ENCODE results near the gene TBX4. TPM values are rescaled to one million over a fixed set of nuclear protein-coding genes. Genes with fewer than 3 reads are reported as not detected.

TBX4 gene
- total RNA-seq, 1 experiment from 2014 or later: not detected

DNA sequence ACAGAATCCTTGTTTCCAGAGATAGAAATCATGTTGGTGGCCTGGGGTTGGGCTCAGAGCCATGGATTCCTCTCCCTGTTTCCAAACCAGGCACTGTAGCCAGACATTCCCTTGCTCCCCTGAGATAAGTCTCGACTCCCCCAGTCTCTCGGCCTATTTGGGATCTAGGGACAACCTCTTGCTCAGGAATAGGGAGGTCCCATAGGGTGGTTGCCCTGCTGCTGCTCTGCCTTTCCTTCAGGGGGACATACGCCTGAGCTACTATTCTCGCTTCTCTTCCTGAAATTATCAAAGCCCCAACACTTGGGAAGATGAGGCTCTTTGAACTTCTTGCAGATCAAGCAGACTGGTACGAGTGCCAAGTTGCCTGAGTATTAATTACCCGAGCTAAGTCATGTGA is 58.0 kb downstream of the TBX4 start:
- POLR2A ChIA-PET: no interaction called here
- DNase-seq (ENCODE audit: unreplicated experiment): no peak
- intact Hi-C loops (cut with micrococcal nuclease): no loop called here
- no peaks in the 10 kb centered on the region for H3K9me3 Mint-ChIP-seq (ENCODE audit: unreplicated experiment)
- CTCF ChIA-PET: interaction anchor here (0.6 to 1.6 kb wide), 3 partner anchors 40 to 94 kb away, joined by 3 to 4 read pairs (median 3); no protein-coding TSS in a partner anchor
- H3K27me3 Mint-ChIP-seq (ENCODE audit: insufficient read depth, unreplicated experiment): no peaks in the 10 kb centered on the region
- H3K4me3 Mint-ChIP-seq (ENCODE audit: unreplicated experiment): no peak overlapping the region
- no peak overlapping the region for H3K27ac Mint-ChIP-seq (ENCODE audit: low read depth, unreplicated experiment)
- H3K36me3 Mint-ChIP-seq (ENCODE audit: insufficient read depth, unreplicated experiment): no peaks in the 10 kb centered on the region
- BruUV-seq (replicated peaks): no TSS peak
- H3K4me1 Mint-ChIP-seq (ENCODE audit: insufficient read depth, unreplicated experiment): peaks cover under 1% of the 10 kb centered on the region
- TF ChIP-seq, protein P1, sequence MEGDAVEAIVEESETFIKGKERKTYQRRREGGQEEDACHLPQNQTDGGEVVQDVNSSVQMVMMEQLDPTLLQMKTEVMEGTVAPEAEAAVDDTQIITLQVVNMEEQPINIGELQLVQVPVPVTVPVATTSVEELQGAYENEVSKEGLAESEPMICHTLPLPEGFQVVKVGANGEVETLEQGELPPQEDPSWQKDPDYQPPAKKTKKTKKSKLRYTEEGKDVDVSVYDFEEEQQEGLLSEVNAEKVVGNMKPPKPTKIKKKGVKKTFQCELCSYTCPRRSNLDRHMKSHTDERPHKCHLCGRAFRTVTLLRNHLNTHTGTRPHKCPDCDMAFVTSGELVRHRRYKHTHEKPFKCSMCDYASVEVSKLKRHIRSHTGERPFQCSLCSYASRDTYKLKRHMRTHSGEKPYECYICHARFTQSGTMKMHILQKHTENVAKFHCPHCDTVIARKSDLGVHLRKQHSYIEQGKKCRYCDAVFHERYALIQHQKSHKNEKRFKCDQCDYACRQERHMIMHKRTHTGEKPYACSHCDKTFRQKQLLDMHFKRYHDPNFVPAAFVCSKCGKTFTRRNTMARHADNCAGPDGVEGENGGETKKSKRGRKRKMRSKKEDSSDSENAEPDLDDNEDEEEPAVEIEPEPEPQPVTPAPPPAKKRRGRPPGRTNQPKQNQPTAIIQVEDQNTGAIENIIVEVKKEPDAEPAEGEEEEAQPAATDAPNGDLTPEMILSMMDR (IDR thresholded peaks at IDR 0.05; ENCODE audit: unreplicated experiment): no peak

GRCh38 chr17:61510991-61511390 is 58.8 kb downstream of the TBX4 start:
- POLR2A ChIA-PET: interaction anchor here (0.8 kb wide), 1 partner anchor 16 kb away, joined by 3 read pairs; no protein-coding TSS in a partner anchor
- Mint-ChIP-seq H3K9me3 (ENCODE audit: unreplicated experiment) (no peaks in the 10 kb centered on the region), H3K4me1 (ENCODE audit: insufficient read depth, unreplicated experiment) (no peaks in the 10 kb centered on the region), H3K36me3 (ENCODE audit: insufficient read depth, unreplicated experiment) (no peaks in the 10 kb centered on the region), H3K4me3 (ENCODE audit: unreplicated experiment) (no peak overlapping the region), H3K27ac (ENCODE audit: low read depth, unreplicated experiment) (no peak overlapping the region), H3K27me3 (ENCODE audit: insufficient read depth, unreplicated experiment) (no peaks in the 10 kb centered on the region)
- TF ChIP-seq, protein P1 (IDR thresholded peaks at IDR 0.05; ENCODE audit: unreplicated experiment): no peak
- CTCF ChIA-PET: interaction anchor here (0.6 to 1.6 kb wide), 2 partner anchors 40 to 87 kb away, joined by 3 to 4 read pairs; no protein-coding TSS in a partner anchor
- DNase-seq (ENCODE audit: unreplicated experiment): no peak
- BruUV-seq (replicated peaks): no TSS peak
- intact Hi-C loops (cut with micrococcal nuclease): no loop called here

- TF ChIP-seq, protein P1 (IDR thresholded peaks at IDR 0.05; ENCODE audit: unreplicated experiment): no peak
- no TSS peak for BruUV-seq (replicated peaks)
- no peaks in the 10 kb centered on the region for H3K27me3 Mint-ChIP-seq (ENCODE audit: insufficient read depth, unreplicated experiment)
- H3K9me3 Mint-ChIP-seq (ENCODE audit: unreplicated experiment): no peaks in the 10 kb centered on the region
- no peak for DNase-seq (ENCODE audit: unreplicated experiment)
- H3K36me3 Mint-ChIP-seq (ENCODE audit: insufficient read depth, unreplicated experiment): no peaks in the 10 kb centered on the region
- CTCF ChIA-PET: interaction anchor here (1.6 kb wide), 1 partner anchor 39 kb away, joined by 4 read pairs; no protein-coding TSS in a partner anchor
- POLR2A ChIA-PET: interaction anchor here (0.8 kb wide), 1 partner anchor 16 kb away, joined by 3 read pairs; no protein-coding TSS in a partner anchor
- H3K4me1 Mint-ChIP-seq (ENCODE audit: insufficient read depth, unreplicated experiment): no peaks in the 10 kb centered on the region
- intact Hi-C loops (cut with micrococcal nuclease): no loop called here
- no peak overlapping the region for H3K4me3 Mint-ChIP-seq (ENCODE audit: unreplicated experiment)
- H3K27ac Mint-ChIP-seq (ENCODE audit: low read depth, unreplicated experiment): no peak overlapping the region
Measured at GRCh38 chr17:61511480-61512182, 59.4 kb downstream of the TBX4 start.

DNA sequence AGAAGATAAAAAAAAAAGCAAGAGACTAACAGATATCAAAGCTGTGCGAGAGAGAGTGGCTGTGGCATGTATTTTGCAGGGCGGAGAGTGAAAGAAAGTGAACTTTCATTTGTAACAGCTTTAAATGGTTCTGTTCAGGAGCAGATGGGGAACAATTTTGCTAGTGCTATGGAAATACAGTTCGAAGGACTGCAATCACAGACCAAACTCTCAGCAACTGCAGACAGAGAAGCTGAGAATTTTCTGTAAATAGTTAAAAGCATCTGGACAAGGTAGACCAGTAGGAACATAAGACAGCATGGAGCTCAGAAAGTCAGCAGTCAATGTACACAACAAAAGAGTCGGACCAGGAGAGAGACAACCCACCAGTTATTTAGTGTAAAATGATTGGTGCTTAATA is 62.3 kb downstream of the TBX4 start:
- H3K4me1 Mint-ChIP-seq (ENCODE audit: insufficient read depth, unreplicated experiment): no peaks in the 10 kb centered on the region
- ChIA-PET CTCF (interaction anchor here (0.6 to 1.0 kb wide), 2 partner anchors 45 to 102 kb away, joined by 3 to 4 read pairs; no protein-coding TSS in a partner anchor), POLR2A (interaction anchor here (0.9 kb wide), 1 partner anchor 11 kb away, joined by 3 read pairs; no protein-coding TSS in a partner anchor)
- H3K4me3 Mint-ChIP-seq (ENCODE audit: unreplicated experiment): no peak overlapping the region
- no peaks in the 10 kb centered on the region for H3K9me3 Mint-ChIP-seq (ENCODE audit: unreplicated experiment)
- TF ChIP-seq, protein P1 (IDR thresholded peaks at IDR 0.05; ENCODE audit: unreplicated experiment): no peak
- DNase-seq (ENCODE audit: unreplicated experiment): no peak
- intact Hi-C loops (cut with micrococcal nuclease): no loop called here
- peaks cover 4% of the 10 kb centered on the region for H3K27me3 Mint-ChIP-seq (ENCODE audit: insufficient read depth, unreplicated experiment)
- no peaks in the 10 kb centered on the region for H3K36me3 Mint-ChIP-seq (ENCODE audit: insufficient read depth, unreplicated experiment)
- no peak overlapping the region for H3K27ac Mint-ChIP-seq (ENCODE audit: low read depth, unreplicated experiment)
- no TSS peak for BruUV-seq (replicated peaks)

All from MCF 10A (cell line).